NCI-H82 (cell line): ENCODE measurements around the gene CCDC8.
"Not testable (repeated sequence)": the region's sequence is repeated elsewhere in the genome, so short reads cannot be mapped to it uniquely, and the experiment has no call there.

Source experiments
- DNase-seq: peaks from one replicate; lab custom pipeline; 2025; lab: John Stamatoyannopoulos, UW

The CCDC8 gene

DNA sequence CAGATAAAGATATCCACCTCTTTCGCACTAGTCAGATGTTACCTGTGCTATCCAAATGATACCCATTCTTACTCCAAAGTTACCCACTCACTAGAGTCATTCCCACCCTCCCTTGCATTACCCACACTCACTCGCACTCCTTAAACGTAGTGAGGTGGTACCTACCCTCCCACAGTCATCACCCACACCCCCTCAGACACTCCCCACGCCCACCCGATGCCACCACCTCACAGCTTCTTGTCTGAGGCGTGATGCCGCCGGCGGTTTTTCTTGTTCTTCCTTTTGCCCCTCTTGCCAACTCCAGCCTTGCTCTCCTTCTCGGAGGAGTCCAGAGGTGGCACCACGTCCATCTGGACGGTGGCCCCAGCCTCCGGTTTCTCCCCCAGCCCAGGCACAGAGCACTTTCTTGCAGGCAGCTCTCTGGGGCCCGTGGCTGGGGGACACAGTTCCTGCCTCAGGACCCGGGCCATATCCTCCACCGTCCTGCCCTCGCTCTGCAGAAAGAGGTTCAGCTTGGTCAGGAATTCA, 14.2 kb upstream of the CCDC8 start:
- no peak for DNase-seq

DNA sequence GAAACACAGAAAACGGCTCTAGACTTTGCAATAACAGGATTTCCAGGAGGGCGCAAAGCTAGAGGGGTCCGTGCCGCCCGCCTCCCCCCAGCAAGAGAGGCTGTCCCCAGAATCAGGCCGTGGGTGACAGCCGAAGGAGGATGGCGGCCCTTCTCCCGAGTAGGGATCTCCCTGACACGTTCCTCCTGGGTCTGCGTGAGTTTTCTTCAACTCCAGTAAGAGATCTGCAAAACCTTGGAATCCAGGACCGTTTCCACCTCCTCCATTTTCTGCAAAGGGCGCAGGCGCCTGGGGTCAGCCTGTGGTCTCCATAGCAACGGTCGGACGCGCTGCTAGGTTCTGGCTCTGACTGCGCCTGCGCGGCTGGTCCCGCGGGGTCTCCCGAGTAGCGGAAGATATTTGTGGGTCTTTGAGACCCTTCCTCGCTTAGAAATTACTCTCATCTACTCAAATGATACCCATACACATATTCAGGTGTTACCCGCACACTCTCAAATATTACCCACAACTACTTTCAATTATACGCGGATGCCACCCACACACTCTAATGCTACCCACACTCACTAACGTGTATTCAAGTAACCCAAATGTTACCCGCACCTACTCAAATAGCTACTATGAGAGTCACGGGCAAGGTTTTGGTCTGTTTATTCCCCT, 13.3 kb upstream of the CCDC8 start:
- peak; percentile 95 for DNase-seq

DNA sequence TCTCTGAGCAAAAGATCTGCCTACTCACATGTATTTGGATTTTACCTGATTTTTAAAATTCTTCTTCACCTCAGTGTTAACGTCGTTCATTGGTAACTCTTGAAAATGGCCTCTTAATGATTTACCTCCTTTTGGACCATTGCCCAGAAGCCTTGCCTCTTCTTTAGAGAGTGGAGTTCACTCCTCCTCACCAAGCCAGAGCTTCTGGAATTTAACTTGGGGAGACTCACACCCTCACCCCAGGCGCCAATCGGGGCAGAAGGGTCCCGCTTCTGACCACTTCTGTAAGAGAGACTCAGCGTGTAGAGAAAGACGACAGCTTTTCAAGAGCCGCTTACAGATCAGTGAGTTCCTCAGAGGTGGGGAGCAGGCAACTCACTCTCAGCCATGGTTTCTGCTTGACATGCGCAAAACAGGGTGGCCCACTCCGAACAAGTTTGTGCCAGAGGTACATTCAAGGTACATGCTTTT, 12.7 kb upstream of the CCDC8 start:
- DNase-seq = peak; percentile 56

DNA sequence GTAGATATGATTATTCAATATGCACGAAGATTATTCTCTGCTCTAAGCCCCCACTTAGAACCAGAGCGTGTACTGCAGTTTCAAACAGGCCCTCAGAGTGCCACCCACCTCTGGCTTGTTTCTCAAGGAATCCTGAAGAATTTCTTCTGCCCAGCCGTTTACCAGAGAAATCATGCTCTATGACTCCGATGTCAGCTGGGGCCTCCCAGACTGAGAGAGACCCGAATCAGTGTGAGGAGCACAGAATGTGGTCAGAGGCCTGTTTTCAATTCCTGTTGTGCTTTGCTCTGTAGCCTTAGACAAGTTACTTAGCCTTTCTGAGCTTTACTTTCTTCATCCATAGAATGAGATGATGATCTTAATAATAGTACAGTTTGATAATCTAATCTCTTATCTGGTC, 9.8 kb upstream of the CCDC8 start:
- no peak for DNase-seq

DNA sequence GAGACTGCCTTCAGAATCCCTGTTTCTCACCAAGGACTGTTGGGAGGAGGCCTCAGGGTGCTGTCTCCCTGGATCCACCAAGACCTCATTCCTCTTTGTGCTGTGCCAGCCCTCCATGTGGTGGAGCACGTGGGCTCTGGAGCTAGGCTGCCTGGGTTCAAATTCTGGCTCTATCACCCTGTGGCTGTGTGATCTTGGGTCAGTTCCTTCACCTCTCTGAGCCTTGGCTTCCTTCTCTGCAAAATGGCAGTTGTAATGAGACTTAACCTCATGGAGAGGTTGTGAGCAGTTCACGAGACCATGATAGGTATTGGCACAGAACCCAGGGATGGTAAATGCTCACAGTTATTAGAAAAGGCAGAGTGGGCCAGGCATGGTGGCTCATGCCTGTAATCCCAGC, 9.0 kb upstream of the CCDC8 start:
- no peak for DNase-seq

DNA sequence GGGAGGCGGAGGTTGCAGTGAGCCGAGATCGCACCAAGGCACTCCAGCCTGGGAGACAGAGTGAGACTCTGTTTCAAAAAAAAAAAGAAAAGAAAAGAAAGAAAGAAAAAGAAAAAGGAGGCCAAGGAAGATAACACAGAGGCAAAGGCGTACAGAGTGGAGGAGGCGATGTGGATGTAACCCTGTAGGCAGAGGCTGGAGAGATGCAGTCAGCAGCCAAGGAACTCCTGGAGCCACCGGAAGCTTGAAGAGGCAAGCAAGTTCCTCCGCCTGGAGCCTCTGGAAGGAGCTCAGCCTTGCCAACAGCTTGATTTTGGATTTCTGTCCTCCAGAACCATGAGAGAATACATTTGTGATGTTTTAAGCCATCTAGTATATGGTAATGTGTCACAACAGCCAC, 6.7 kb upstream of the CCDC8 start:
- DNase-seq = no peak

DNA sequence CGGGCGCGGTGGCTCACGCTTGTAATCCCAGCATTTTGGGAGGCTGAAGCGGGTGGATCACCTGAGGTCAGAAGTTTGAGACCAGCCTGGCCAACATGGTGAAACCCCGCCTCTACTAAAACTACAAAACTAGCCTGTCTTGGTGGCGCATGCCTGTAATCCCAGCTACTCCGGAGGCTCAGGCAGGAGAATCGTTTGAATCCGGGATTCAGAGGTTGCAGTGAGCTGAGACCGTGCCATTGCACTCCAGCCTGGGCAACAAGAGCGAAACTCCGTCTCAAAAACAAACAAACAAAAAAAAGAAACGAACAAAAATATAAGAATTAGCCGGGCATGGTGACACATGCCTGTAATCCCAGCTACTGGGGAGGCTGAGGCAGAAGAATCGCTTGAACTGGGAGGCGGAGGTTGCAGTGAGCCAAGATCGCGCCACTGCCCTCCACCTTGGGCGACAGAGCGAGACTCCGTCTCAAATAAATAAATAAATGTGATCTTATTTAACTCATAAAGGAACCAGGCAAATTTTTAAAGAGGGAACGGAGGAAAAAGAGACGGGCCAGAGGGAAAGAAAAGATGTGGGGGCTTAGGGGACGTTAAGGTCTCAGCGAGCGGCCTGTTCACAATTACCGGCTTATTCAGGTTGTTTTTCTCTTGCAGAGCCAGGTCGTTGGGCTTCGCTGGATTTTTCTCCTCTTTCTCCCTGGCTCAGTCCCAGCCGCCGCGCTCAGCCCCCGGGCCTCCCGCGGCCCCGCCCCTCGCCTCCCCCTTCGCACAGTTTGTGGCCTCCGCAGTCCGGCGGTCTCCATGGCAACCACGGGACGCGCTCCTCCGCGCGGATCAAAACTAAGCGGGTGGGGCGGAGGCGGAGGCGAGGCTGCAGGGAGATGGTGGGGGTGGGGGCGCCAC, 2.7 kb upstream of the CCDC8 start:
- DNase-seq = peak; percentile 97

DNA sequence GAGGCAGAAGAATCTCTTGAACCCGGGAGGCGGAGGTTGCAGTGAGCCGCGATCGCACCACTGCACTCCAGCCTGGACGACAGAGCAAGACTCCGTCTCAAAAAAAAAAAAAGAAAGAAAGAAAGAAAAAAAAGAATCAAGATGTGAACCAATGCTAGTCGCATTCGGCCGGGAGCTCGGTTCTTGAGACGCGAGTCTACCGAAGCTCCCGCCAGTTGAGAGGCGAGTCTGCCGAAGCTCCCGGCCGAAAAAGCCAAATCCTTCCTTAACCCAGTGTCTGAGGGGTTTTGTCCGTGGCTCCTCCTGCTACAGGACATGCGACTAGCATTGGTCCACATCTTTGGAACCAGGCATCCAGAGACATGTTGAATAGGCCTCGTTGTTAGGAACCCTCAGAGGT, 1.5 kb upstream of the CCDC8 start:
- DNase-seq = not testable (repeated sequence)

DNA sequence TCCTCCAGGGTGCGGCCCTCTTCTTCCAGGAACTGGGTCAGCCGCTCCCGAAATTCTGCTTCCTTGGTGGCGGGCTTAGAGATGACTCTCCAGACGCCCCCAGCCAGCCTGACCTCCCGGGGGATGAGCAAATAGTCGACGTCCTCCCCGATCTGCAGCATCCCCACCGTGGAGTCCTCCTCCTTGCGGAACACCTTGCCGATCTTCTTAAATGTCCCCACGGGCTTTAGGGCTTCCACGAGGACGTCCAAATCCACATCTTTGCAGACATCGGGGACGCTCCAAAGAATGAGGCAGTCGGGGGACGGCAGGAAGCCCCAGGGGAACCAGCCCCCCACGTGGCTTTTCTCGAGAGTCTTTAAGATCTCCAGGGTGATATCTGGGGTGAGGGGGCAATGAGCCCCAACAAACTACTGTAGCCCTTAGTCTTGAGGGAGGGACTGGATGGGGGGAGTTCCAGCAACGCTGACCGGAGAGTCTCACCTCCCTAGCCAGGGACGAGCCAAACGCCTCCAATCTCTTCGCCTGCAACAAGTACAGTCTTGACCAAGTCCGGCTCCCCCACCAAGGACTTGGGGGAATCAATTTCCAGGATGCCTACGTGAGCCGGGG, 608 bp downstream of the CCDC8 start:
- DNase-seq = no peak

DNA sequence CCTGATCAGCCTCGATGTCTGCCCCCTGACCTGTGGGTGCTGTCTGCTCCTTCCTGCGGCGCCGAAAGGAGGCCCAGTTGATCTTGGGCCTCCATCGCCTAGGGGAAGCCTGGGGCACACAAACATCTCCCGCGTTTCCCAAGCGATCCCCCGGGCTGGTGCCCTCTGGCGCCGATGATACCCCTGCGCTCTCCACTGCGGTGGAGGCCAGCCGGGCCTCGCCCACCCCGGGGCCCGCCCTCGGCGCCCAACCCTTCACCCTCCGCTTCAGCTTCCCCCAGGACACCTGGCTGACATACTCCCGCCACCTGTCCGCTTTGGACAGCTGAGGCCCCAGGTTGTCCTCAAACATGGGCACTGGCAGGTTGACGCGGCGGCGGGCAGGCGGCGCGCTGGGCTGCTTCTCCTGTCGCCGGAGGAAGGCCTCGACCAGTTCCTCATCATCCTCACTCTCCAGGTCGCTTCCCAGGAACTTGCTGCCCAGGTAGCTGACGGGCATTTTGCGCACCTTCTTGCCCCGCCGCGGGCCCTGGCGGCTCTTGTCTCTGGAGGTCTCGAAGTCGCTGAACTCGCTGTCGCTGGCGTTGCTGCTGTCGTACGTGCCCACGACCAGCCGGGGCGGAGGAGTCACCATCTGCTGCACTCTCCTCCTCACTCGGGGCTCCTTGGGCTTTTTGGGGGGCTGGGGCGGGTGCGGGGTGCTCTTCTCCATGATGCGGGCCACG, 1.3 kb downstream of the CCDC8 start:
- DNase-seq = no peak

DNA sequence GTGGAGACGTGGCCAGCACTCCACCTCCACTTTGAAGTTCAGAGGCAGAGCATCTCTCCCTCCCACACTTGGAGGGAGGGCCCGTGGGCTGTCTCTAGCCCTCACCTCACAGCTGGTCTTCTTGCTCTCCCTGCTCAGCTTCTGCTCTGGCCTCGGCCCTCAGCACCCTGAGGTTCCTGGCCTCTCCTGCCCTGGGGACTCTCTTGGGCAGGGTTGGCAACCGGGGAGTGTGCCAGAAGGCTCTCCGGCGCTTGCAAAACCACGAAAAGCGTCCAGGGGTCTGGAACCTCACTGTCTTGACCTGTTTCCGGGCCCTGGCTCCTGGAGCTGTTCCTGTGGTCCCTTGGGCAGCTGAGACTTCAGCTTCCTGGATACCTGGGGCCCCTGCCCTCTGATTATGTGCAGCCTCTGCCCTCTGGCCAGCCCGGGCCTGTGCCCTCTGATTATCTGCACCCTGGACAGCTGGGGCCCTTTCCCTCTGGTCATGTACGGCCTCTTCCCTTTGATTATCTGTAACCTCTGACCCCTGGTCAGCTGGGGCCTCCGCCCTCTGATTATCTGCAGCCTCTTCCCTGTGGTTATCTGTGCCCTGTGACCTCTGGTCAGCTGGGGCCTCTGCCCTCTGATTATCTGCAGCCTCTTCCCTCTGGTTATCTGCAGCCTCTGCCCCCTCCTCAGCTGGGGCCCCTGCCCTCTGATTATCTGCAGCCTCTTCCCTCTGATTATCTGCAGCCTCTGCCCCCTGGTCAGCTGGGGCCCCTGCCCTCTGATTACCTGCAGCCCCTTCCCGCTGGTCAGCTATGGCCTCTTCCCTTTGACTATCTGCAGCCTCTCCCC, 2.1 kb downstream of the CCDC8 start:
- no peak for DNase-seq

DNA sequence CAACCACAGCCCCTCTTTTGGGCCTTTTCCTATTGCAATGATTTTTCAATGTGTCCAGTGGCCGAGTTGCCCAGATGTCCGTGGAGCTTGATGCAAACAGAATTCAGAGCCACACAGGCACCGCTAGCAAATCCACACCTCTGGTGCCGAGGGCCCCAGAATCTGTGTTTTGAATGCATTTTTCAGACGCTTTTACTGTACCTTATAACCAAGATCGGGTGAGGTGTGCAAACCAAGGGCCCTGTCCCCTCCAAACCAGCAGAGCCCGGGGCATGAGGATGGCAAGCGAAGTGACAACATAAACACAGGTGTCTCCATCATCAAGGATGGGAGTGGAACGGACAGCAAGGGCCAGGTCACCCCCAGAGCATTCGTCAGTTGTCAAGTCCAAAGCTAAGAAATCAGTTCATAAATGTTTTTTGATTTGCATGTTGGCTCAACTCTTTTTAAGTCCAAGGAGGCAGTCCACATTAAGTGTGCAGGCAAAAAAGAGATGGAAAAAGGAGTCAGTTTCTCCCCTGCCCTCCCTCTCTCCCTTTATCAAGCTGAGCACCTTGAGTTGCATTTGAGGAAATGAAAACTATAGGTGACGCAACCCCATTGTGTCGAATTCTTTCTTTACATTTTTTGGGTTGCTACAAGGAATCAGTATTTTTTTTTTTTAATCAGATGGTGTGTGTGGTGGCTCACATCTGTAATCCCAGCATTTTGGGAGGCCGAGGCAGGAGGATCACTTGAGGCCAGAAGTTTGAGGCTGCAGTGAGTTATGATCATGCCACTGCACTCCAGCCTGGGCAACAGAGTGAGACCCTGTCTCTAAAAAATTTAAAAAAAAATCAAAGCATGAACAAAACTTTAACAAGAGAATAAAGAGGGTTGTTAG, 2.9 kb downstream of the CCDC8 start:
- DNase-seq = no peak

DNA sequence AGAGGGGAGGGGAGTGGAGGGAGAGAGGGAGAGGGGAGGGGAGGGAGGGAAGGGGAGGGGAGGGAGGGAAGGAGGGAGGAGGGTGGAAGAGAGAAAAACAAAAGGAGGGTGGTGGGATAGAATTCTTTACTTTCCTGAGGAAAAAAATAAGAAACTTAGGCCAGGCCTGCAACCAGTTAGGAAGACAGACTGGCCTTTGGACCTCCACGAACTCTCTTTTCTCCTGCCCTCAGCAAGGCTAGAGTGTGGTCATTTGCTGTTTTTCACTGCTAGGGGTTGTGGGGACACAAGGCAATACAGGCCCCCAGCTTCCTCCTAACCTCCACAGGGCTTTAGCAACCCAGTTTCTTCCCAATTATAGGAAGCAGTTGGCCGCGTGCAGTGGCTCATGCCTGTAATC, 4.2 kb downstream of the CCDC8 start:
- no peak for DNase-seq

DNA sequence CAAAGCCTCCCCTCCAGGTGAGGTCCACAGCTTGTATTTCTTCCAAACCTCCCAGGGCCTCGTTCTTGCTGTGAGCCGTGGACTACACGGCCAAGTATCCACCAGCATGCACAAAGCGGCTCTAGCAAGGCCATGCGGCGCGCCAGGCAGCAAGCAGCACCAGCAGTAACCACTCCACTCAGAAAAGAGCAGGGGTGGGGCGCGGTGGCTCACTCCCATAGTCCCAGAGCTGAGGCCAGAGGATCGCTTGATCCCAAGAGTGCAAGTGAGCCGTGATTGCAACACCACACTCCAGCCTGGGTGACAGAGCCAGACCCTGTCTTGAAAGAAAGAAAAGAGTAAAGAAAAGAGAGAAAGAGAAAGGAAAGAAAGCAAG, 4.7 kb downstream of the CCDC8 start:
- DNase-seq = peak; percentile 40

DNA sequence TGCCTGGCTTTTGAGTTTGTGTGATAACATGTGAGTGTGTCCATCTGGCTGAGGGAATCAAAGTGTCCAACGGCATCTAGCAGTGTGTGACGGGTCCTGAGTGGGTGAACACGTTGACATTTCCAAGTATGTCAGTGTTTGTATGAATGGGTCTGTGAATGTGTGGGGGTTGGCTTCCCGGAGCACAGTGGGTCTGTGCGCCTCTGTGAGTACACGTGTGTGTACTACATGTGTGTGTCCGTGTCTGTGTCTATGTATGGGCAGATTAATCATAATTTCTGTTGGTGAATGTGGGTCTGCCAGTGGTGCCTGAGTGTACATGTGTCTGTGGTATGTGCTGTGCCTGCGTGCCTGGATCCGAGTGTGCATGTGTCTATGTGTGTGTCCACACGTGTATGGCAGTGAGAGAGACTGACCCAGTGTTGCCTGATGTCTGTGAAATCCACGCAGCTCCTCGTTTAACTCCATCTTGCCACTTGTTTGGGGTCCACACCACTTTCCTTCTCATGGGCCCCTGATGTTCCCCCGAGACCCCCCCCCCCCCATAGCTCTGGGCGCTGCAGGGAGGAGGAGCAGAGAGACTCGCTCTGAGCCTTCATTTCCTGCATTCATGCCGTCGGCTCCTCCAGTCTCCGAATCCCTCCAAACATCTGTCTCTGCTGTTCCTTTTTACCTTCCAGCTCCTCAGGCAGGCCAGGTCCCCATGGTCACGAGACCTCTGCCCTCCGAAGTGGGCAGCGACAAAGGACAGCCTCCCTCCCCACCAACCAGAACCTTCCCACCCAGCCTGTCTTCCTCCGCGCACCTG, 5.3 kb downstream of the CCDC8 start:
- DNase-seq = peak; percentile 25

DNA sequence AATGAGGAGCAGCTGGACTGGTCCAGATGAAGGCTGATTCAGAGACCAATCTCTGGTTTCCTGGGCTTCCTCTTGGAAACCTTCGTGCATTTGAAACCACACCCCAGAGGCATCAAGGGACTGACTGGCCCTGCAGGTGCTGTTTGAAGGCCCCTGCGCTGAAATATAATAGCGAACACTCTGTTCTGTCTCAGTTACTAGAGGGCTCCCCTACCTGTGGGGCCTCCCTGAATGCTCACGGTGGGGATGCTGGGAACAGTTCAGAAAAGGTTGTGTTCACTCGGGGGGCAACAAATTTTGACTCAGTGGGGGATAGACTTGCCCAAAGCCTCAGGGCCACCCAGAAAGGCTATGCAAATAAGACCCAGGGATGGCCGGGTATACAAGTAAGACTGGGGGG, 6.4 kb downstream of the CCDC8 start:
- DNase-seq = no peak

DNA sequence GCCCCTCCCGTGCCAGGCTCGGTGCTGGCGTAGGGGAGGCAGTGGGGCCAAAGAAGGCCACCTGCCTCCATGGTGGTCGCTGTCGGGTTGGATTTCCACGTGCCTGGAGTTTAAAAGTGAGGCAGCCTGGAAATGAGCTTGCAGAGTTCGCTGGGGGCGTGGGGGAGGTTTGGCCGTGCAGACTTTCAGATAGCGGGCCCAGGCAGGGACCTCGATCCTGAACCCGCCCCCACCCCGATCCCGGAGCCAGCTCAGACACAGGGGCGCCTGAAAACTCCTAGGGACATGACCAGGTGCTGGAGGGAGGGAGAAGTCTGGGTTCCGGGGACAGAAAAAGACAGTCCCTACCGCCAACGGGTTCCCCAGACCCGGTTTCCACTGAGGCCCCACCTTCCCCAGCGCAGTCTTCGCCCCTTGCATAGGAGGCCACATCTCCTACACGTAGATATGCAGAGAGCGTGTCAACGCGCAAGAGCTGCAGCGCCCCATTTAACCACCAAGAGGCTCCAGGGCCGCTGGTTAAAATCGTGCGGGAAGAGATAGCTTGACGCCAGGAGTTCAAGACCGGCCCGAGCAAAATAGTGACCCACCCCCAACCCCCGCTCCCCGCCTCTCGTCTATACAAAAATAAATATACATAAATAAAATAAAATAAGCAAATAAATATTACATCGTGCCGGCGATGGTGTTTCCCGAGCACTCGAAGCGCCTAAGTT, 8.5 kb downstream of the CCDC8 start:
- peak; percentile 36 for DNase-seq

DNA sequence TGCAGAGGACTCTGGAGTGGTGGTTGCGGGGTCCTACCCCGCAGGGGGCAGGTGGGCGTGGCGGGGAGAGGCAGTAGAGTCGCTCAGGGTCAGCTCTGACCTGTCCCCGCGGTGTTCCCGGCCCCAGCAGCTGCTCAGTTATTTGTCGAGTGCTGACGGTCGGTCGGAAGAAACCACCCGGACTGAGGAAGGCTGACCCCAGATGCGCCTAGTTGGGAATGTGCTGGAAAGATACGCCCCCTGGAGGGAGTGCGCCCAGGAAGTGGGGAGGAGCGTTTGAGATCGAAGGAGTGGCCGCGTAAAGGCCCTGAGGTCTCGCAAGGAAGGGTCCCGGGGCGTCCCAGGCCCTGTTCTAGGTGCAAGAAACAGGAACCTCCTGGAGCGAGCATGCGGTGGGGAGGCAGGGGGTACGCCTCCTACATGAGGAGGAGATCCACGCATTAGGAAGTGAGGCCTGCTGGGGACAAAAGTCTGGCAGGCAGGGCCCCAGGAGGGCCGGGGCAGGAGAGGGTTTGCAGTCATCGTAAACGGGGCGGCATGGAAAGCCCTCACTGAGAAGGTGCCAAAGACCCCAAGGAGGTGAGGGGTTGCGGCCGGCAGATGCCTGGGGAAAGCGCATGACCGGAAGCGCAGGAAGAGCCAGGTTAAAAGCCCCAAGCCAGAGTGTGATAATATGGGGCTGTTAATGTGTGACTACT, 9.2 kb downstream of the CCDC8 start:
- peak; percentile 81 for DNase-seq
